Activated CD4-positive, alpha-beta T cell treated with anti-CD3 and anti-CD28 coated beads, Interleukin-2, amount 50 U/mL, for 4 hours (primary cell): ENCODE results near the gene S100B.
A peak's percentile ranks its signal among the peaks of the same experiment; 100 is the strongest.
"Not testable (repeated sequence)": the region's sequence is repeated elsewhere in the genome, so short reads cannot be mapped to it uniquely, and the experiment has no call there.

Experiments
- DNase-seq, 2 experiments: peaks; one replicate each; pipeline ENCODE4 v3.0.0-alpha.2; 2020

Gene S100B

DNA sequence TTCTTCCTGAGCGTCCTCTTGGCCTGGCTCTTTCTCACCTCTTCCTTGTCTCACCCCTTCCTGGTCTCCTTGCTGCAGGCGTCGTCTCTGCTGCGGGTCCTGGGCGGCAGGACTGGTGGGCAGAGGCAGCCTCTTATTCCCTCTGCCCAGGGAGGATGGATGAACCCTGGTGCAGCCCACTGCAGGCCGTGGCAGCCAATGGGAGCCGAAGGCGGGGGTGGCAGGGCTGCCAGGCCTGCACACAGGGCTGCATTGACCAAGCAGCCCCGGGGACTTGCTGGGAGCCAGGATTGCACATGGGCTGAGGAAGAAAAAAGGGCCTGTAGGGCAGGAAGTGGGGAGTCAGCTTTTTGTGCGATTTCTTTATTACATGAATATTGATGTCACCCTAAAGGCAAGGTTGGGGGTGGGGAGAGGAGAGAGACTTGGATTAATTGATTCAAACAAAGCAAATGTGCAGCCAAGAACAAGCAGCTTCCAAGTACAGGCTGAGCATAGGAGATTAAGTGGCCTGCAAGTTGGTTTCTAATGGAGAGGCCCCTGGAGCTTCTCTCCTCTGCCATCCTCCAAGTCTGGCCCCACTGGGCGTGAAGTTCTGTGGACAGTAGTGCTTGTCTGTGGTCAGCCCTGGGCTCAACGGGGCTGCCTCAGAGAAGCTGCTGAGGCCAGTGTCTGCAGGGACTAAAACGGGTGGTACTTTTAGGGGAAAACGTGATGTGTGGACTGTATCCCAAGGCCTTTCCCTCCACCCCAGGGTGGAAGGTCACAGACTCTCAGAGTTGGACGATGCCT lies at the start of gene S100B:
S100B (minus strand) TSS at position 108 of the 792 bp plus-strand sequence. CDS start 2,667 bp downstream, outside the sequence.
- DNase-seq = no peak

DNA sequence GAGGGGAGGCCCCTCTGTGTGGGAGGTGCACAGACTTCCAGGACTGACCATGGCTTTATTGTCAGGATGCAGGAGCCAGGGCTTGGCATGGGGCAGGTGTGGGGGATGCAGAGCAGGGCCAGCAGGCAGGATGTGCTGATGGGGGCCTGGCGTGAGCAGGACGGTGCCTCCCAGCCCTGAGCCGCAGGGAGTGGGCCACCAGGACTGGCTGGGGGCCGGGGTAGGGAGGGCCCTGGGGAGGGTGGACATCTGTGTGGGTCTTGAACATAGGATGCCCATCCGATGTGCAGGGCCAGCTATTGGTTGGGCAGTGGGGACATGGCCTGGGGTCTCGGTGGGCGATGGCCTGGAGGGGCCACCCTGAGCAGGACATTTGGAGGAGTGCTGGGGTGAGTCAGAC lies 46.2 kb upstream of the S100B start:
- DNase-seq = no peak

DNA sequence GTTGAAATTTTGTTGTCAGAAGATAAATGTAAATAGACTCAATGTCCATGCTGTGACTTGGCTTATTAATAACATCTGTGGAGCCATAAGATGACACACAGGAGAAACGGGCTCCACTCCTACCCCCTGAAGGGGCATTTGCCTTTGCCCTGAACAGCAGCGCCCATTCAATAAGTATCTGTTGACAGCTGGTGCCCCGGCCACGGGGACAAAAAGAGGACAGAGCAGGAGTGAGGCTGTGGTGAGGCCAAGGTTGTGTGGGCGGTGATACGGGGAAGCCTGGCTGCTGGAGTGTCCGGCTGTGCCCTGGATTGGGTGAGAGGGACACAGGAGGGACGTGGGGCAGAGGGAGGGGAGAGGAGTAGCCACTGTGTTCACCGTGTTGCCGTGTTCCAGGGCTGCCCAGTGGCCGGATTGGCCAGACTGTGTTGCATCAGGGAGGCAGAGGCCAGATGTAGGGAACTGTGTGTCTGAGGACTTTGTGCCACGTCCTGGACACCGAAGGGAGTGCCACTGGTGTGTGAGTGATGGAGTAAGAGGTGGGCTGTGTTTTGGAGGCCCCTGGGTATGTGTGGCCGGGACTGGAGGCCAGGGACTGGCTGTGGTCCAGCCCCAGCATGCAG lies 45.7 kb upstream of the S100B start:
- no peak for DNase-seq

DNA sequence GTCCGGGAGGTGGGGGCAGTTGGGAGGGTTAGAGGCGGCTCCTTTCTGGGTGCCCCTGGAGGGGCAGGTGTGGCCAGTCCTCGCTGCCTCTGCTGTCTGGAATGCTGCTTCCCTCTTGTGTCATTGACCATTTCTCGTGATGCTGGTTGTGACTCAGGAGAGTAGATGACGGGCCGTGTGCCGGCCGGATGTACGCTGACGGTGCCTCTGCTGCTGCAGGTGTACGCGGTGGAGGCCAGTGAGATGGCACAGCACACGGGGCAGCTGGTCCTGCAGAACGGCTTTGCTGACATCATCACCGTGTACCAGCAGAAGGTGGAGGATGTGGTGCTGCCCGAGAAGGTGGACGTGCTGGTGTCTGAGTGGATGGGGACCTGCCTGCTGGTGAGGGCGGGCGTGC lies 44.5 kb upstream of the S100B start:
- no peak for DNase-seq

DNA sequence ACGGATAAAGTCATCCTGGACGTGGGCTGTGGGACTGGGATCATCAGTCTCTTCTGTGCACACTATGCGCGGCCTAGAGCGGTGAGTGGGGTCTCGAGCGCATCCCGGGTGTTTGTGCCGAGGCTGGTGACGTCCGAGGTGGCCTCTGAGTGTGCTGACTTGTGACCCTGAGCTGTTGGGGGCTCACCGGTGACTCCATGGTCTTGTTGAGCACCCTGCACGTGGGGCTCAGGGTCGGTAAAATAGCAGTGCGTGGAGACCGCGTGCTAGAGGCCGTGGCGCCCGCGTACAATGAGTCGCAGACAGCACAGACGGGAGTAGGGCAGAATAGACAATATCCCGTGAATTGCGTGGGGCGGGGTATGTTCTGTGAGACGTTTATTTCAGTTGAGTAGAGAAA lies 43.7 kb upstream of the S100B start:
- DNase-seq = no peak

DNA sequence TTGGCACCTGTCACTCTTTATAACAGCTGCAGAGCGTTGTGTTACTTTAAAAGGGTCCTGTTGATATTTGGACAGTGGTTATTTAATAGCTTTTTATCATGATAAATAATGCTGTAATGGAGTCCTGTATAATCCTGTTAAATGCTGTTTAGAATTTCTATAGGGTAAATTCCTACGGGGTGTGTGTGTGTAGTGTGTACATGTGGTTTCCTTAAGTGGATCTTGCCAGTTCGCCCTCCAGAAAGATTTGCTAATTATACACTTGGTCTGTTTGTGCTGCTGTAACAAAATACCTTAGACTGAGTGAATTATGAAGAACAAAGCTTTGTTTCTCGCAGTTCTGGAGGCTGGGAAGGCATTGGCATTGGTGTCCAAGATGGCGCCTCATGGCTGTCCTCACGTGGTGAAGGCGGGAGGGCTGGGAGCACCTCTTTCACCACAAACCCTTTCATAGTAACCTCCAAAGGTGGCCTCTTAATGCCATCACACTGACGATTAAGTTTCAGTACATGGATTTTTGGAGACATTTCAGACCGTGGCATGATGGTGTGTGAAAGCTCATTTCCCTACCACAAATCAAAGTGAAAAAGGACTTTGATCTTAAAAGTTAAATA lies 41.8 kb upstream of the S100B start:
- DNase-seq = no peak

DNA sequence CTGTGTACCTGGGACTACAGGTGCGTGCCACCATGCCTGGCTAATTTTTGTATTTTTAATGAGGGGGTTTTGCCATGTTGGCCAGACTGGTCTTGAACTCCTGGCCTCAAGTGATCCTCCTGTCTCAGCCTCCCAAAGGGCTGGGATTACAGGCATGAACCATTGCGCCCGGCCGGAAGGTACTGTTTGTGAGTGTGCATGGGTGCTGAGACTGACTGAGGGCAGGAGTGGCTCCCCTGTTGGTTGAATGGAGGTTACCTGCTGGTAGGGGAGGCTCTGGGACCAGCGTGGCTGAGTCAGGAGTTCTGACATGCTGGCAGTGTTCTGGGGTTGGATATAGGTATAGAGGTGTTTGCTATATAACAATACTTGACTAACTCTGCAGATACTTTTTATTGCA lies 41.0 kb upstream of the S100B start:
- no peak for DNase-seq

DNA sequence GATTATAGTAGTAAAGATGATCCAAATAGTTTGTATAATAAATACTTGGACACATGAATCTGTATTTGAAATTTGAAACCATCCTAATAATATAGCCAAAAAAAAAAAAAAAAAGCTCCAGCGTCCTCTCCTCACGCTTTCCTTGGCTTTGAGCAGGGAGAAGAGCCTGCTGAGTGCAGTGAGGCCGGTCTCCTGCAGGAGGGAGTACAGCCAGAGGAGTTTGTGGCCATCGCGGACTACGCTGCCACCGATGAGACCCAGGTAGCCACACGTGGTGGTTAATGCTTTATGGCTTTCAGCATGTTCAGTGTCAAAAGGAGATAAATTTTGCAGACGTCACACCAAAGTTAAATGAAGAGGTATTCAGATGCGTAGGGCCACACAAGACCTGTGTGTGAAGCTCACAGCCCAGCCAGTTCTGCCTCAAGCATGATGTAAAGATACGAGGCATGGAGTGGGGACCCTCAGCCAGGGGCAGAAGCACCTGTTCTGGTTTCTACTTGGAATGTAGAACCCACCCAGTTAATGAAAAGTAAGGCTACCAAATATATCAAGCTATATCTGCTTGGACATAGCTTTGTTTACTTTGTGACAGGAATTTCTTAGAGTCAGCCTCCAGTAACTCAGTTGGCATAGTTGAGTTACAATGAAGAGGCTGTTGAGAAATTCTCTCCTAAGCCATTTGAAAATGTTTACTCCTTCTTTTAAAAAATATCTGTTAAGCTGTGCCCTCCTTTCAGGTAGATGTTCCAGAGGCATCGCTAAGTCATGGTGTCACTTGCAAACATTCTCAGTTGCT lies 38.7 kb upstream of the S100B start:
- DNase-seq = no peak

DNA sequence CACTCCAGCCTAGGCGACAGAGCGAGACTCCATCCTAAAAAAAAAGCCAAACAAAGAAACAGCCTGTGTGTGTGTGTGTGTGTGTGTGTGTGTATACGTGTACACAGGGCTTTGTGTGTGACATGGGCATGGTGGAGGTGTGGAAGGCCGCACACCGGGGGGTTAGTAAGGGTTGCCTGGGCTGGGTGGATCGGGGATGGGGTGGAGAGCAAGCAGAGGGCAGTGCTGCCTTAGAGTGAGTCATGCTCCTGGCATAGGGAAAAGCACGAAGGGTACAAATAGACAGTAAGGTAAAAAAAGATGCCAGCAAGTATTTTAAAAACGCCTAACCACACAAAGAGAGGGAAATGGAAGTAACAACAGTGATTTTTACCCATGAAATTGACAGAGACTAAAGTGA lies 36.8 kb upstream of the S100B start:
- DNase-seq = no peak

DNA sequence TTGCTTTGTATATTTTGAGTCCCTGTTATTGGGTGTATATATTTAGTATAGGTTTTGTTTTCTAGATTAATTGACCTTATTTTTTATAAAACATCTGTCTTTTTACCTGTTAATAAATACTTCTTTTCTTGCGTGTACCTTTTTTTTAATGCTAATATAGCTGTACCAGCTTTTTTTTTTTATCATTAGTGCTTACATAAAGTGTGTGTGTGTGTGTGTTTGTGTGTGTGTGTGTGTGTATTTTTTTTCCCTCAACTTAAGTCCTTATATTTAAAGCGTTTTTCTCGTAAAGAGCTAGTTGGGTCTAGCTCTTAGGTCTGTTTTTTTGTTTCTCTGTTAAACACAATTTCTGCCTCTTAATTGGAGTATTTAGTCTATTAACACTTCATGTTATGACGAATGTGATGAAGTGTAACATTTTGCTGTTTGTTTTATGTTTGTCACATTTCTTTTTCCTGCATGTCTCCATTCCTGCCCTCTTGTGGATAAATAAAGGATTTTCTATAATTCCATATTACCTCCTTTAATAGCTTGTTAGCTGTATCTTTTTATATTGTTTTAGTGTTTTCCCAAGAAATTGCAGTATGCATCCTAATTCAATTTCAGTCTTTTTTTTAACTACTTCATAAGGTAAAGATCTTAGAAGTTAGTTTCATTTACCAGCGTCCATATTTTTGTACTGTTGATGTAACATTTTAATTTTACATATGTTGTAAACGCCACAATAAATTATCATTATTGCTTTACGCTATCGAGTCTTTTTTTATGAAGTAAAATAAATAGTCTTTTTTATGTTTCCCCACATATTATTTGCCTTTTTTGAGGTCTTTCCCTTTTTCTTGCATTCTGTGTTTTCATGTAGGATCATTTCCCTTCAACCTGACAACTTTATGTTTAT lies 34.9 kb upstream of the S100B start:
- no peak for DNase-seq

DNA sequence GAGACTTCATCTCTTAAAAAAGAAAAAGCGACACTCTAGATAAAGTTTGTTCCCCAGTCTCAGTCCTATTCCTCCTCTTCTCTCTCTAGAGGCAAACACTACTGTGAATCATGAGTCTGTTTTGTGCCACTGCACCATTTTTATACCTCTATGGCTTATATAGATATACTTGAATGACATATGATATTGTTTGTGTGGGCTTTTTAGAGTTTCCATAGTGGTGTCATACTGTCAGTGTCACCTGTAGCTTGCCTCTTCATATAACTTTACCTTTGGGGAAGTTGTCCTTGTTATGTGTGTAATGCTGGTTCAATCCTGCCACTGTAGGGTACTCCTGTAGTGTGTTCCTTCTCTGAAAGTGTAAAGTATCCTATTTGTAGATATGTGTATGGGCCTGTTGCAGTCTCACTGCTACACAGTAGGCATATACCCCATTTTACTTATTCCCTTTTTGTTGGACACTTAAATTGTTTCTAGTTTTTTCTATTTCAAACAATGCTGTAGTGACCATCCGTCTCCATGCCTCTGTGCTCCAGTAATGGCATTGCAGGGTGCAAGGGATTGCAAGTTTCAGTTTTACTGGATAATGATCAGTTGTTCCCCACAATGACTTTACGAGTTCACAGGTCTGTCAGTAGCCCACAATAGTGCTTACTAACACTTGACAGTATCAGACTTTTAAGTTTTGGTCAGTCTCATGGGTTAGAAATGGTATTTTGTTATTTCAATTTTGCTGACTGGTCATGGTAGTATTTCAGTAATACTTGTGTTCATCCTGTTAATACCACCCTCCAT lies 33.3 kb upstream of the S100B start:
- DNase-seq = no peak

DNA sequence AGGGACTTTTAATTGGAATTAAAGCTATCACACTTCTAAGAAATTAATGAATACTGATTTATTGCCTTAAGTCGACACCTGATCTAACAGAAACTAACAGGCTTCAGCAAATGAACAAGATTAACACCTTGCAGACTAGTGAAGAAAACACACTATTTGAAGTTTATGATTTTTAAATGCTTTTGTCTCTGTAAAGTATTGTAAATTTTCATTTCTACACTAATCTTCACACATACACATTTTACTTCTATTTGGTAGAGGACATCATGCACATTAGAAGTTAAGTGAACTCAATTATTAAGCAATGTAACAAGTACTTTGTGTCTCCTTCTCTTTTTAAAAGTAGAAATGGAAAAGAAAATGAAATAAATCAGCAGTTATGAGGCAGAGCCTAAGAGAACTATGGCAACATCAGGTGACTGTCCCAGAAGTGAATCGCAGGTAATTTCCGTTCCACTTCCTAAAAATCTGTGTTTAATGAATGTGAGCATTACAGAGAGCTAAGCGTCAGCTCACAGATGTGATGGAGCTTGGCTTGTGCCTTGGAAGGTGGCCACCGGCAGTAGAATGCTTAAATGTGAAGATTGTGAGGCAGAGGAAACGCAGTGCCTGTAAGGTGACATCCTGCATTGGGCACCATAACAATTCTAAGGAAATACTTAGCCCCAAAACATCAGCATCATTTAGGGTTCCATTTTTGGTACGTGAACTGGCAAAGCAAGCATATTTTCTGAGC lies 31.8 kb upstream of the S100B start:
- no peak for DNase-seq

DNA sequence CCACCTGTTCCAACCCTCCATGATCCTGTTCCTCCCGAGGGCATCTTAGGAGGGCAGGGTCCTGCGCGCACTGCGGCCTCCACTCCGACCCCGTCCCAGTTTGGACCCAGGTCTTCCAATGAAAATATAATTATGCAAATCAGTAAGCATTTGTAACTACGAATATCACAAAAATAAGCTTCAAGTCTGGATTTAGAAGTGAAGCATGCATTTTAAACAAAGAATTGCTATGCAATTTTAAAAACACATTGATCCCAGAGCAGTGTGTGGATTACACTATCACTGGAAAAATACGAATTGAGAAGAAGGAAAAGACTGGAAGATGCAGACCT lies 31.3 kb upstream of the S100B start:
- DNase-seq = no peak

DNA sequence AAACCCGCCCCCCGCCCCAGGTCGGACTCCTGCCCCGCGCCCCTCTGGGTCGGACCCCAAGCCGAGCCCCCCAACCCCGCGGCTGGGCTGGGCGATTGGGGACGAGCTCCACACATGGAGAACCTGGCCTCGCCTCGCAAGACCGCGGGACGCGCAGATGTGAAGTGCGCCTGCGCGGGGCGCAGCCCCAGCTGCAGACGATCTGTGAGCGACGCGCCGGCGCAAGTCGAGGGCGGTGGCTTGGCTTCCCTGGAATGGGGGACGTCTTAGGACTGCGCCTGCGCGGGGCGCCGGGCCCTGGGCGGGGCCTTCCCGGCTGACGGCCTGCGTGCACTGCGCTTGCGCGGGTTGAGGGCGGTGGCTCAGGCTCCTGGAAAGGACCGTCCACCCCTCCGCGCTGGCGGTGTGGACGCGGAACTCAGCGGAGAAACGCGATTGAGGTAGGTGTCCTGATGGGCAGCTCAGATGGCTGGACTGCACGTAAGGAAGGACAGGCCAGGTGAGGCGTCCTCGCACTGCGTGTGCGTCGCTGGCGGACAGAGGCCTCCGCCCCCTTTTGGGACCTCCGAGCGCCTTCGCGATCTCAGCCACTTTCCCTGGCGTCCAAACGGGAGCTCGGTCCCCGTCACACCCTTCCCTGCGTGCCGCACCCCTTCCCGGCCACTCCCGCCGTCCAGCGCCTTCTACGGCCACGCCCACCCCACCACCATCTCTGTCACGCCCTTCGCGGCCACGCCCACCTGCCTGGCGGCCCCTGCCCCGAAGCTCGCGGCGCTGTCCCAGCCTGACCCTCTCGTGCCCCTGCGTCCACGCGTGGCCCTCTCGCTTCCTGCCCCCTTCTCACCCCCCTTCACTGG lies 30.7 kb upstream of the S100B start, which contains the start of gene PRMT2:
PRMT2 (plus strand) TSS at position 351 of the 857 bp plus-strand sequence. CDS start 1,278 bp downstream, outside the sequence.
- peak; percentile 95 to 96 for DNase-seq

DNA sequence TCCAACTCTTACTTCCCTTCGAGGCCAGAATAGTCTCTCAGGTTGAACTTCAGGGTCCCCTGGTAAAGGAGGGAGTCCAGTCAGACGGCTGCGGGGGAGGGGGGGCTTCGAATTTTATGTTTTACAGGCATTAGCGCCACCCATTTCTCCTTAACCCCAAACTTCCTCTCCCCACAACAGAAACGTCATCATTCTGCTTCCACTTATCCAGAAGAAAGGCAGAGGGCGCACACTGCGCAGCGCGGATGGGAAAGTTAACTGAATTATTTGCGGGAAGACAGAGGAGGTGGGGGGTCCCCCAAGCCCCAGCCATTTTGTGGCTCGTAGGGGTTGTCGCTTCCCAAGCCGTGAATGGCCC lies 30.1 kb upstream of the S100B start:
- DNase-seq = peak in 1 of 2 experiments; percentile 27

DNA sequence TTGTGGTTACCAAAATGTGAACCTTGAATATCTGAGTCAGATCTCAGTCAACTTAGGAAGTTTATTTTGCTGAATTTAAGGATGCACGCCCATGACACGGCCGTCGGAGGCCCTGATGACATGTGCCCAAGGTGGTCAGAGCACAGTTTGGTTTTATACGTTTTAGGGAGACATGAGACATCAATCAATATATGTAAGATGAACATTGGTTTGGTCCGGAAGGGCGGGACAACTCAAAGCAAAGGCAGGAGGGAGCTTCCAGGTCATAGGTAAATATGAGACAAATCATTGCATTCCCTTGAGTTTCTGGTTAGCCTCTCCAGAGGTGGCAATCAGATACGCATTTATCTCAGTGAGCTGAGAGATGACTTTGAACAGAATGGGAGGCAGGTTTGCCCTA lies 29.5 kb upstream of the S100B start:
- DNase-seq = no peak

DNA sequence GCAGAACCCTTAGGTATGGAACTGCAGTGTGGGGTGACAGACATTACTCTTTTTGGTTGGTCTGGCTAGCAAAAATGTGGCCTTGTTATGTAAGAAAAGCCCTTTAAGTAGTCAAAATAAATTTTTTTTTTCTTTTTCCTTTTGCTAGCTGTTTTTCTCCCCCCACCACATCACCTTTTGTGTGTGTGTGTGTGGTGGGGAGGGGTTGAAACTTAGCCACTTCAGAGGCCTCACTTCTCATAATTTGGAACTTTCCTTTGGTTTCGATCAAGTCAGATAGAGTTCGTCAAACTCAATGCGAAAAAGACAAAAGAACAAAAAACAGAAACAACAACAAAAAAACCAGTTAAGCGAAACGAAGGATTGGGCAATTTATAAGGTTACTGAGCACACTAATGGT lies 28.7 kb upstream of the S100B start:
- DNase-seq = no peak

DNA sequence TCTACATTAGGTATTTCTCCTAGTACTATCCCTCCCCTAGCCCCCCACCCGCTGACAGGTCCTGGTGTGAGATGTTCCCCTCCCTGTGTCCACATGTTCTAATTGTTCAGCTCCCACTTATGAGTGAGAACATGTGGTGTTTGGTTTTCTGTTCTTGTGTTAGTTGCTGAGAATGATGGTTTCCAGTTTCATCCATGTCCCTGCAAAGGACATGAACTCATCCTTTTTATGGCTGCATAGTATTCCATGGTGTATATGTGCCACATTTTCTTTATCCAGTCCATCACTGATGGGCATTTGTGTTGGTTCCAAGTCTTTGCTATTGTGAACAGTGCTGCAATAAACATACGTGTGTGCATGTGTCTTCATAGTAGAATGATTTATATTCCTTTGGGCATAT lies 26.0 kb upstream of the S100B start:
- DNase-seq = not testable (repeated sequence)

DNA sequence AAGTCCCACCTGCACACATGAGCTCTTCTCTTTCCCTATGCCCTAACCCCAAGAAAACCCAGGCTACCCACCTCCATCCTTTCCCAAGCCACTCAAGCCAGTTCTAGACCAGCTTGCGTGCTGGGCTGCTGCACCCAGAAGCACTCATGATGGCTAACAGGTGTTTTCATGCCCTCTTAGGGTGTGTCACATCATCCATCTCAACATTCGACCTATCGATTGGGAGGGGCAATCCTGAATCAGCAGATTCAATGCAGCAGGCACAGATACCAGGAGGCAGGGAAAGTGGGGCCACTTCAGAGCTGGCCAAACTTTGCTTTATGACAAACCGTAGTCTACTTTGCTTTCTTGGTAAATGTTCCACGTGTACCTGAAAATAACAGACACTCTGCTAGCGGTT lies 24.0 kb upstream of the S100B start:
- DNase-seq = no peak

DNA sequence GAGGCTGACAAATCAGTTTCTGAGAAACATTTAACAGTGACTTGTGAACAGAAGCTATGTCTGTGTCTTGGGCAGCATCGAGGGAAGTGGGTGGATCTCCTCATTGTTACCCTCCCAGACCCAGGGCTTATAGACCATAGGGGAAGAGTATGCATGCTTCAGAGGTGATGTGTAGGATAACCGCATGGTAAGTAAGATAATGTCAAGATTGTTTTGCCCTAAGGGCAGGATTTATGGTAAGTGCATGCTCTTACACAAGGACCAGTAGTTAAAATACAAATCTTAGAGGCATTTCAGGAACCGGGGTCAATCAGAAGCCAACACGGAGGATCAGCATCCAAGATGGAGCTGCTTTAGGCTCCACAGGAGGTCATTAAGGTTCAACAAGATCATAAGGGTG lies 22.8 kb upstream of the S100B start:
- no peak for DNase-seq
